Sigmoid colon (tissue), 4 donors: ENCODE results near the gene PMM1.
A peak's percentile ranks its signal among the peaks of the same experiment; 100 is the strongest.

Experiments
- EP300 ChIP-seq, 4 donors: sonication (generic); formaldehyde crosslinking; IDR thresholded peaks; one replicate each; pipeline ENCODE4 v1.6.1; 2017; ENCODE audit warnings: antibody characterized with exemption in 4 of 4
- POLR2A ChIP-seq, 2 donors: fragments of 450-650 bp; IDR thresholded peaks; one replicate each; pipeline ENCODE4 v1.6.1; 2016; ENCODE audit warnings: antibody characterized with exemption in 2 of 2, mild to moderate bottlenecking in 2 of 2, moderate library complexity in 2 of 2
- TF ChIP-seq, protein P1 (sequence below), 4 experiments: fragments of 450-650 bp in 3 of 4; fragments of 200-600 bp in 1 of 4; IDR thresholded peaks; one replicate each; pipeline ENCODE4 v1.5.1; 2016 to 2019; ENCODE audit warnings: antibody characterized with exemption in 4 of 4, mild to moderate bottlenecking in 3 of 4, moderate library complexity in 2 of 4

DNA sequence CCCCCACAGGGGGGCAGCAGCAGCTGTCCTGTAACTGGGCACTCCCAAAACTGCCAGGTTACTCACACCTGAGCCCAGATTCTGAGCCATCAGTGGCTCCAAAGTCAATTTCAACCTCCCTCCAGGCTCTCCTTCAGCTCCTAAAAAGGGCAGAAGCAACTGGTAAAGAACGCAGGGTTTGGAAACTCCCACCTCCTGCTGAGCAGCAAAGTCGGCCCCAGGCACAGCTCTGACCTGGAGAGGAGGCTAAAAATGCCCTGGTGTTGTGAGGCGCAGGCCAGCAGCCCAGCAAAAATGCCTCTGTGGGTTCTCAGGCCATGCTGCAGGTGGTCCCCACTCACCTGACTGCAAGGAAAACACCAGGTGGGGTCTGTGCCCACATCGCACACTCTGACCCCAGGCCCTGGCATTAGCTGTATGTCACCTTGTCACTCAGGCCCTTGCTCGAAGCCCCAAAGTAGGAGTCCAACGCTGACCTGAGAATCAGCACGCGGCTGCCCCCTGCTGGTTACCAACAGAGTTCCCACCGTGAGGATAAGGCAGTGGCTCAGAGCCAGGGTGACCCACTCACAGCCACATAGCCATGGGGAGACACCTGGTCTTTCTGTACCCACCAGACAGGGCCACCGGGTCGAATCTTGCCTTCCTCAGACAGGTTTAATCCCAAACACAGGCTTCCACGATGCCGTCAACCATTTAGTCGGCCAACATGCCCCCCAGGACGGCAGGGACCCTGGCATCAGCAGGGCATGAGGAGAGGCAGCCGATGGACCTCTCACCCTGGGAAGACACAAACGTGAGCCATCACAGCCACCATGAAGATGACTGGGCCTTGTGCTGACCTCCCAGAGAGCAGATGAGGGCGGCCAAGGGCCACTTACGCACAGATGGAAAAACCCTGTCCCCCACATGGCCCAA is 56.5 kb downstream of the PMM1 start:
- TF ChIP-seq, protein P1, sequence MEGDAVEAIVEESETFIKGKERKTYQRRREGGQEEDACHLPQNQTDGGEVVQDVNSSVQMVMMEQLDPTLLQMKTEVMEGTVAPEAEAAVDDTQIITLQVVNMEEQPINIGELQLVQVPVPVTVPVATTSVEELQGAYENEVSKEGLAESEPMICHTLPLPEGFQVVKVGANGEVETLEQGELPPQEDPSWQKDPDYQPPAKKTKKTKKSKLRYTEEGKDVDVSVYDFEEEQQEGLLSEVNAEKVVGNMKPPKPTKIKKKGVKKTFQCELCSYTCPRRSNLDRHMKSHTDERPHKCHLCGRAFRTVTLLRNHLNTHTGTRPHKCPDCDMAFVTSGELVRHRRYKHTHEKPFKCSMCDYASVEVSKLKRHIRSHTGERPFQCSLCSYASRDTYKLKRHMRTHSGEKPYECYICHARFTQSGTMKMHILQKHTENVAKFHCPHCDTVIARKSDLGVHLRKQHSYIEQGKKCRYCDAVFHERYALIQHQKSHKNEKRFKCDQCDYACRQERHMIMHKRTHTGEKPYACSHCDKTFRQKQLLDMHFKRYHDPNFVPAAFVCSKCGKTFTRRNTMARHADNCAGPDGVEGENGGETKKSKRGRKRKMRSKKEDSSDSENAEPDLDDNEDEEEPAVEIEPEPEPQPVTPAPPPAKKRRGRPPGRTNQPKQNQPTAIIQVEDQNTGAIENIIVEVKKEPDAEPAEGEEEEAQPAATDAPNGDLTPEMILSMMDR (IDR thresholded peaks at IDR 0.05) = peak; percentile 56 to 81 (median 72)
- TF ChIP-seq POLR2A (IDR thresholded peaks at IDR 0.05) (no peak), EP300 (IDR thresholded peaks at IDR 0.05) (no peak)
